ENCODE results near the gene PPP1R12B.
"Not testable (repeated sequence)": the region's sequence is repeated elsewhere in the genome, so short reads cannot be mapped to it uniquely, and the experiment has no call there.

The PPP1R12B gene

DNA sequence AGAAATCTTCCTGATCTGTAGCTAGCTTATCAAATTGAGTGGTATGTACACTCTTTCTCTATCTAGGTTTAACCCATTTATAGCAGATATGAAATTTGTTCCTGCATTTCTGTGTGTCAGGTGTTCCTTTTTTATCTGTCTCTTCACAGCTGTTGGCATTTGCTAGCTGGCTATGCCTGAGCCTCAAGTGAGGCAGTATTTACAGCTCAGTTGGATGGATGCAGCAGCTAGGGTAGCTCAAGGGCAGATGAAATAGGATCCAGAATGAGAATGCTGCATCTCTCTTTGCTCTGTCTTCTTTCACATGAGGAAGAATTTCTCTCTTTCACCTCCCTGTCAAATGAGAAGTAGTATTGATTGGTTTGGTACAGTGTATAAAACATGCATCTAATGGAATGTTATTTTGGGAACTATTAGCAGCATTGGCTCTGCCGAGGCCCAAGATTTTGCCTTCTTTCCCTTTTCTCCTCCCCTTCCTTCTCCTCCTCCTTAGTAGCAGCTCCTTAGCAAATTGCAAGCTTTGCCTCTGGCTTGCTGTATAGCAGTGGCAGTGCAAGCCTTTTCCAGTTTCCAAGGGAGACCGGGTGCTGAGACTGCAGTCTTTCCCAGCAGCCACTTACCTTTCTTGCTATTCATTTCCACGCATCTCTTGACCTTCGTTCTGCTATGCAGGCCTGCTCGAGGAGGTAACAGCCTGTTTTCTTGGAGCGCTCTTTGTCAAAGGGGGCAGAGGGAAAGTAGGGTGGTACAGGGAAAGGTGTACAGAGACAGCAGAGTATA is 125.0 kb downstream of the PPP1R12B start:
- H3K9ac ChIP-seq (ENCODE audit: low read length); H3K4me3 ChIP-seq (ENCODE audit: low read length); H3K36me3 ChIP-seq (ENCODE audit: control insufficient read depth, insufficient read depth, low read length, severe bottlenecking); H3K27me3 ChIP-seq (replicated peaks; ENCODE audit: control insufficient read depth, insufficient read depth, low read length); DNase-seq (ENCODE audit: low read depth); H3K9me3 ChIP-seq (ENCODE audit: control insufficient read depth, low read length): not testable (repeated sequence)
- peaks cover 15% of the 10 kb centered on the region for H3K4me1 ChIP-seq (ENCODE audit: control insufficient read depth, insufficient read depth, low read length)

DNA sequence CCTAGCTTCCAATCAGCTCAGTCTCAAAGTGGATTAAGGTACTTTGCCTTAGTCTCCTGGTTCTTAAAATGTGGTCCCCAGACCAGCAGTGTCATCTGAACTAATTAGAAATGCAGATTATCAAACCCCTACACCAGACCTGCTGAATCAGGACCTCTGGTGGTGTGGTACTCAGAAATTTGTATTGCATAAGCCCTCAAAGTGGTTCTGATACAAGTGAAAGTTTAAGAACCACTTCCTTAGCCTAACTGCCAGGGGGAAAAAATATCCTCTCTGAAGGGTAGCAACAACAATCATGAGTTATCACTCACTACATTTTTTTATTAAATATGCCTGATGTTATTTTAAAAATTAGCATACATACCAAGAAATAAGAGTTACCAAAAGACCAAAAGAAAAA is 131.2 kb downstream of the PPP1R12B start:
- not testable (repeated sequence) for H3K9me3 ChIP-seq (ENCODE audit: control insufficient read depth, low read length); DNase-seq (ENCODE audit: low read depth); H3K9ac ChIP-seq (ENCODE audit: low read length); H3K27me3 ChIP-seq (replicated peaks; ENCODE audit: control insufficient read depth, insufficient read depth, low read length); H3K36me3 ChIP-seq (ENCODE audit: control insufficient read depth, insufficient read depth, low read length, severe bottlenecking); H3K4me3 ChIP-seq (ENCODE audit: low read length)
- peaks cover 14% of the 10 kb centered on the region for H3K4me1 ChIP-seq (ENCODE audit: control insufficient read depth, insufficient read depth, low read length)

DNA sequence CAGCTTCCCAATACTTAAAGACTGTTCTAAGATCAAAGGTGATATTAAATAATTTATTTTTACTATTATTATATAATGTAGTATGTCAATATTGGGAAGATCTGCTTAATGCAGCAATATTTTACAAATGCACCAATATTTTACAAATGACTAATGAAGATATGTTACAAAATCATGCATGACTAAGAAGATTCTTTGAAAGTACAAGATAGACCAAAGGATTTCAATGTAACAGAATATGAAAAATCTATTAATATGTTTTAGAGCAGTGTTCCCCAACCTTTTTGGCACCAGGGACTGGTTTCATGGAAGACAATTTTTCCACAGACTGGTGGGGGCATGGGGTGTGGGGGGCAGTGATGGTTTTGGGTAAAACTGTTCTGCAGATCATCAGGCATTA is 132.1 kb downstream of the PPP1R12B start:
- not testable (repeated sequence) for H3K36me3 ChIP-seq (ENCODE audit: control insufficient read depth, insufficient read depth, low read length, severe bottlenecking); H3K27me3 ChIP-seq (replicated peaks; ENCODE audit: control insufficient read depth, insufficient read depth, low read length); H3K9ac ChIP-seq (ENCODE audit: low read length); H3K9me3 ChIP-seq (ENCODE audit: control insufficient read depth, low read length); H3K4me3 ChIP-seq (ENCODE audit: low read length)
- peaks cover 14% of the 10 kb centered on the region for H3K4me1 ChIP-seq (ENCODE audit: control insufficient read depth, insufficient read depth, low read length)
- DNase-seq (ENCODE audit: low read depth) = peak; percentile 40

DNA sequence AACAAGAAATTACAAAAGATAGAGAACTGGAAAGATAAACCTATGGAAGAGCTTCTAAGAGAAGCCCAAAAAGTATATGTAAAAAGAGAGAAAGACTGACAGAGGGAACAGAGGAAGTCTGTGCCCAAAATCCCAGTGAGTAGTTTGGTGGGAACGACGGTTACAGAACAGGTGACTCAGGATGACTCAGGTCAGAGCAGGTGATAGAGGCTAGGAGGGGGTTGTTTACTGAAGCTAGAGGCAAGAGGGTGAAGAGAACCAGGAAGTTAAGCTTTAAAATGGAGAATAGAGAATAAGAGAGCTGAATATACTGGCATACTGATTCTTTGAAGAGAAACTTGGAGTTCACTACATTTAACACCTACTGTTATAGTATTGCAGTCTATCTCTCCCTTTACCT is 134.9 kb downstream of the PPP1R12B start:
- not testable (repeated sequence) for DNase-seq (ENCODE audit: low read depth); H3K27me3 ChIP-seq (replicated peaks; ENCODE audit: control insufficient read depth, insufficient read depth, low read length); H3K36me3 ChIP-seq (ENCODE audit: control insufficient read depth, insufficient read depth, low read length, severe bottlenecking); H3K4me3 ChIP-seq (ENCODE audit: low read length); H3K9me3 ChIP-seq (ENCODE audit: control insufficient read depth, low read length); H3K9ac ChIP-seq (ENCODE audit: low read length)
- H3K4me1 ChIP-seq (ENCODE audit: control insufficient read depth, insufficient read depth, low read length) = peaks cover 14% of the 10 kb centered on the region

DNA sequence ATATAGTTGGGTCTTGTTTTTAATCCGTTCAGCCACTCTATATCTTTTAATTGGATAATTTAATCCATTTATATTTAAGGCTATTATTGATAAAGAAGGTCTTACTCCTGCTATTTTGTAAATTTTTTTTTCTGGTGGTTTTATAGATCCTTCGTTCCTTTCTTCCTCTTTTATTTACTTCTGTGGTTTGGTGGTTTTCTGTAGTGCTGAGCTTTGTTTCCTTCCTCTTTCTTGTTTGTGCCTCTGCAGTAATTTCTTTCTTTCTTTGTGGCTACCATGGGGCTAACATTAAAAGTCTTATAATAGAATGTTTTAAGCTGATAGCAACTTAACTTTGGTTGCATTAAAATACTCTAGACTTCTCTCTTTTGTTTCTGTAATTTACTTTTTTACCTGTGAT is 135.5 kb downstream of the PPP1R12B start:
- not testable (repeated sequence) for H3K4me3 ChIP-seq (ENCODE audit: low read length); H3K9me3 ChIP-seq (ENCODE audit: control insufficient read depth, low read length); H3K27me3 ChIP-seq (replicated peaks; ENCODE audit: control insufficient read depth, insufficient read depth, low read length); H3K36me3 ChIP-seq (ENCODE audit: control insufficient read depth, insufficient read depth, low read length, severe bottlenecking); H3K9ac ChIP-seq (ENCODE audit: low read length); DNase-seq (ENCODE audit: low read depth)
- peaks cover 14% of the 10 kb centered on the region for H3K4me1 ChIP-seq (ENCODE audit: control insufficient read depth, insufficient read depth, low read length)

DNA sequence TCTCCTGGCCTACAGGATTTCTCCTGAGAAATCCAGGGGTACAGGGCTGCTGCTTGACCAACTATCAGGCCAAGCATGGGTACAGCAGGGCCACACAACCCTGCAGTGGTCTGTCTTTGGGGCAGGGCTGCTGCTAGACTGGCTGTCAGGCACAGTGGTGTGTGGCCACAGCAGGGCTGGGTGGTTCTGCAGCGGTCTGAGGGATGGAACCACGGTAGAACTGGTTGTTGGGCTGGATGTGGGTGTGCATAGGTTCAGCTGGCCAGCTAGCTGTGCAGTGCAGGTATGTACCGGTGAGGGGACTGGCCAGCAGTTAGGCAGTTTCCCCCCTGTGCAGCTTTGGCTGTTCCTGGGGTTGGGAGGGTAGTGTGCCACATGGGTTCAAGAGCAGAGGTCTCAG is 136.3 kb downstream of the PPP1R12B start:
- not testable (repeated sequence) for H3K27me3 ChIP-seq (replicated peaks; ENCODE audit: control insufficient read depth, insufficient read depth, low read length); H3K9ac ChIP-seq (ENCODE audit: low read length); H3K9me3 ChIP-seq (ENCODE audit: control insufficient read depth, low read length); DNase-seq (ENCODE audit: low read depth); H3K4me3 ChIP-seq (ENCODE audit: low read length)
- peaks cover 14% of the 10 kb centered on the region for H3K36me3 ChIP-seq (ENCODE audit: control insufficient read depth, insufficient read depth, low read length, severe bottlenecking)
- H3K4me1 ChIP-seq (ENCODE audit: control insufficient read depth, insufficient read depth, low read length) = peaks cover 10% of the 10 kb centered on the region

DNA sequence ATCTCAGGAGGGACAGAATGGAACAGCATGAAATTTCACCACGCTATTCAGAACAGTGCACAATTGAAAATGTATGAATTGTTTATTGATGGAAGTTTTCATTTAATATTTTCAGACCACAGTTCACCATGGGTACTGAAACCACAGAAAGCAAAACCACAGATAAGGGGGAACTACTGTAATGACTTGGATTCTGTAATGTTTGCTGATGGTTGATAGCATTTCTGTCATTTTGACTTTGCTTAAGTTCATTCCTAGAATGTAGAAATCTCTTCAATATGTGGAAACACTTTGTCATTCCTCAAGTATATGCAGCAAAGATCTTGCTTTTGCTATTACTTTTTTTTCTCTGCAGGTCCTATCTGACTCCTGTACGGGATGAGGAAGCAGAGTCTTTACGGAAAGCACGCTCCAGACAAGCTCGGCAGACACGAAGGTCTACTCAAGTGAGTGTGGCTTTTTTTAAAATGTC is 139.7 kb downstream of the PPP1R12B start:
- H3K36me3 ChIP-seq (ENCODE audit: control insufficient read depth, insufficient read depth, low read length, severe bottlenecking) = peaks cover 18% of the 10 kb centered on the region
- H3K27me3 ChIP-seq (replicated peaks; ENCODE audit: control insufficient read depth, insufficient read depth, low read length); H3K9ac ChIP-seq (ENCODE audit: low read length); H3K4me1 ChIP-seq (ENCODE audit: control insufficient read depth, insufficient read depth, low read length); H3K4me3 ChIP-seq (ENCODE audit: low read length); H3K9me3 ChIP-seq (ENCODE audit: control insufficient read depth, low read length): not testable (repeated sequence)
- DNase-seq (ENCODE audit: low read depth) = peak; percentile 30

DNA sequence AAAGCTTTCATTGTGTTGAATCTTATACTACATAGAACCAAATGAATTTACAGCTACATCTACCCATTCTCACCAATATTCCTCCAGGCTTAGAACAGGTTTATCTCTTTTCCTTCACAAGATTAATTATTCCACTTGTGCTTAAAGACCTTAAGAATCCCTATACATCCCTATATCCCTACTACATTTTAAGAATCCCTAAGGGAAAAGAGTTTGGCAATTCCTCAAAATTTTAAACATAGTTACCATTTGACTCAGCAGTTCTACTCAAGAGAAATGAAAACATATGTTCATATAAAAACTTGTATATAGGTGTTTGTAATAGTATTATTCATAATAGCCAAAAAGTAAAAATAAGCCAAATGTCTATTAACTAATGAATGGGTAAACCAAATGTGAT is 140.6 kb downstream of the PPP1R12B start:
- H3K27me3 ChIP-seq (replicated peaks; ENCODE audit: control insufficient read depth, insufficient read depth, low read length) = not testable (repeated sequence)

DNA sequence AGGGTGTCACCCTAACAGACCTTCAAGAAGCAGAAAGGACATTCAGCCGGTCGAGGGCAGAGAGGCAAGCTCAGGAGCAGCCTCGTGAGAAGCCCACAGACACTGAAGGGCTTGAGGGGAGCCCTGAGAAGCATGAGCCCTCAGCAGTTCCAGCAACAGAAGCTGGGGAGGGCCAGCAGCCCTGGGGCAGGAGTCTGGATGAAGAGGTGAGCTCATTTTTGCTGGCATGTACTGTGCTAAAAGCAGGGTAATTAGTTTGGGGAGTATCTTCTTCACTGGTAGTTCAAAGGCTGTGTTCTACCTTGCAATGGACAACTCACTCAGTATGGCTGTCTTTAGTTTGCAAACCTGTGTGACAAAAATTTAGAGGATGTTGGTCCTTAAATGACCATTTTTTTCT is 144.6 kb downstream of the PPP1R12B start:
- peaks cover 47% of the 10 kb centered on the region for H3K36me3 ChIP-seq (ENCODE audit: control insufficient read depth, insufficient read depth, low read length, severe bottlenecking)
- H3K9me3 ChIP-seq (ENCODE audit: control insufficient read depth, low read length); H3K4me3 ChIP-seq (ENCODE audit: low read length); H3K9ac ChIP-seq (ENCODE audit: low read length); H3K4me1 ChIP-seq (ENCODE audit: control insufficient read depth, insufficient read depth, low read length); DNase-seq (ENCODE audit: low read depth); H3K27me3 ChIP-seq (replicated peaks; ENCODE audit: control insufficient read depth, insufficient read depth, low read length): not testable (repeated sequence)

More for the DNA sequence above, 140.6 kb downstream of the PPP1R12B start:
- H3K9me3 ChIP-seq (ENCODE audit: control insufficient read depth, low read length); H3K4me1 ChIP-seq (ENCODE audit: control insufficient read depth, insufficient read depth, low read length); H3K4me3 ChIP-seq (ENCODE audit: low read length); H3K9ac ChIP-seq (ENCODE audit: low read length): not testable (repeated sequence)
- peak; percentile 42 for DNase-seq (ENCODE audit: low read depth)
- peaks cover 18% of the 10 kb centered on the region for H3K36me3 ChIP-seq (ENCODE audit: control insufficient read depth, insufficient read depth, low read length, severe bottlenecking)

DNA sequence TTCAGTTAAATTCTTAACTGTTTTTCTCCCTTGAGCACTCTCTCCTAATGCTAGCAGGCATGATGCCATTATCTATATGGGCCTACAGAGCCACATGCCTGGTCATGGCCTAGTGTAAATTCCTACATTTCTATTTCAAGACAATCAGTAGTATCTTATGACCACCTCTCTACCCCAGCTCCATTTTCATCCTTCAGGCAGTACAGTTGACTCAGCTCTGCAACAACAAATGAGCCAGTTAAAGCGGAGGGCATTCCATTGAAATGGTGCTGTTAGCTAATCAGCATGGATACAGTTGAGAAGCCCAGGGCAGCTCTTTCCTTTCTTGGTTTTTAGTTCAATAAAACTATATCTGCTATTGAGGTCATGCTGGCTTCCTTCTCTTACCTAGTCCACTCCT is 150.0 kb downstream of the PPP1R12B start:
- H3K9ac ChIP-seq (ENCODE audit: low read length) = no peak overlapping the region
- H3K4me1 ChIP-seq (ENCODE audit: control insufficient read depth, insufficient read depth, low read length) = no peaks in the 10 kb centered on the region
- DNase-seq (ENCODE audit: low read depth) = peak; percentile 30
- H3K4me3 ChIP-seq (ENCODE audit: low read length) = no peak overlapping the region
- H3K27me3 ChIP-seq (replicated peaks; ENCODE audit: control insufficient read depth, insufficient read depth, low read length) = no peaks in the 10 kb centered on the region
- peaks cover 48% of the 10 kb centered on the region for H3K36me3 ChIP-seq (ENCODE audit: control insufficient read depth, insufficient read depth, low read length, severe bottlenecking)
- no peaks in the 10 kb centered on the region for H3K9me3 ChIP-seq (ENCODE audit: control insufficient read depth, low read length)

DNA sequence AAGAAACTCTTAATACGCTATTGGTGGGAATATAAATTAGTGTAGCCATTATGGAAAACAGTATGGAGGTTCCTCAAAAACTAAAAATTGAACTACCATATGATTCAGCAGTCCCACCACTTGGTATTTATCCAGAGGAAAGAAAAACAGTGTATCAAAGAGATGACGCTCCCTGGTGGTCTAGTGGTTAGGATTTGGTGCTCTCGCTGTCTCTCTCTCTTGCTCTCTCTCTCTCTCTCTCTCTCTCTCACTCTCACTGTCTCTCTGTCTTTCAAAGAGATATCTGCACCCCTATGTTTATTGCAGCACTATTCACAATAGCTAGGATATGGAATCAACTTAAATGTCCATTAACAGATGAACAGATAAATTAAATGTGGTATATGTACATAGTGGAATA is 151.5 kb downstream of the PPP1R12B start:
- H3K27me3 ChIP-seq (replicated peaks; ENCODE audit: control insufficient read depth, insufficient read depth, low read length); H3K4me3 ChIP-seq (ENCODE audit: low read length); DNase-seq (ENCODE audit: low read depth); H3K9ac ChIP-seq (ENCODE audit: low read length); H3K4me1 ChIP-seq (ENCODE audit: control insufficient read depth, insufficient read depth, low read length); H3K9me3 ChIP-seq (ENCODE audit: control insufficient read depth, low read length): not testable (repeated sequence)
- H3K36me3 ChIP-seq (ENCODE audit: control insufficient read depth, insufficient read depth, low read length, severe bottlenecking) = peaks cover 51% of the 10 kb centered on the region

DNA sequence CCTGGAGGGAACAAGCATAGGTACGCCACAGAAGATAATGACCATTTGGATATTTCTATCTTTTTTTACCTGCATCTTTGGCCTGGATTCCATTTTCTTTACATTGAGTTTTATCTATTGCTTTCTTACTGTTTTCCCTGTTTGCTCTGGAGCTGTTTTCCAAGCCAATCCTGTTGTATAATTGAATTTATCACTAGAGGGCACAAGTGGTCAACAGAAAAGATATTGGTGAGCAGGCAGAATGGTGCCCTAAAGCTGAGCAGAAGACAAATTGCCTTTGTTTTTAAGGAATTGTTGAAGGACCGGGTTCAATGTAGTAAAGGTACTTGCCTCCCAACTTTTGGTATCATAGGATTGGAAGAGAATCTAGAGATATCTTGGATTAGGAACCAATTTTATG is 152.8 kb downstream of the PPP1R12B start:
- H3K27me3 ChIP-seq (replicated peaks; ENCODE audit: control insufficient read depth, insufficient read depth, low read length) = no peaks in the 10 kb centered on the region
- peaks cover 18% of the 10 kb centered on the region for H3K4me1 ChIP-seq (ENCODE audit: control insufficient read depth, insufficient read depth, low read length)
- DNase-seq (ENCODE audit: low read depth) = peak; percentile 63
- H3K4me3 ChIP-seq (ENCODE audit: low read length) = no peak overlapping the region
- H3K36me3 ChIP-seq (ENCODE audit: control insufficient read depth, insufficient read depth, low read length, severe bottlenecking) = peaks cover 38% of the 10 kb centered on the region
- no peak overlapping the region for H3K9ac ChIP-seq (ENCODE audit: low read length)
- H3K9me3 ChIP-seq (ENCODE audit: control insufficient read depth, low read length) = no peaks in the 10 kb centered on the region

Measured in adipocyte (in vitro differentiated cells).